NCI-H748 treated with DMSO at 0.1 percent for 48 hours (cell line): Measurements from ENCODE around the gene AQR.
"Not testable (repeated sequence)": the region's sequence is repeated elsewhere in the genome, so short reads cannot be mapped to it uniquely, and the experiment has no call there.

ENCODE experiments used
- DNase-seq: peaks from one replicate; lab custom pipeline; 2025; lab: John Stamatoyannopoulos, UW

AQR gene

DNA sequence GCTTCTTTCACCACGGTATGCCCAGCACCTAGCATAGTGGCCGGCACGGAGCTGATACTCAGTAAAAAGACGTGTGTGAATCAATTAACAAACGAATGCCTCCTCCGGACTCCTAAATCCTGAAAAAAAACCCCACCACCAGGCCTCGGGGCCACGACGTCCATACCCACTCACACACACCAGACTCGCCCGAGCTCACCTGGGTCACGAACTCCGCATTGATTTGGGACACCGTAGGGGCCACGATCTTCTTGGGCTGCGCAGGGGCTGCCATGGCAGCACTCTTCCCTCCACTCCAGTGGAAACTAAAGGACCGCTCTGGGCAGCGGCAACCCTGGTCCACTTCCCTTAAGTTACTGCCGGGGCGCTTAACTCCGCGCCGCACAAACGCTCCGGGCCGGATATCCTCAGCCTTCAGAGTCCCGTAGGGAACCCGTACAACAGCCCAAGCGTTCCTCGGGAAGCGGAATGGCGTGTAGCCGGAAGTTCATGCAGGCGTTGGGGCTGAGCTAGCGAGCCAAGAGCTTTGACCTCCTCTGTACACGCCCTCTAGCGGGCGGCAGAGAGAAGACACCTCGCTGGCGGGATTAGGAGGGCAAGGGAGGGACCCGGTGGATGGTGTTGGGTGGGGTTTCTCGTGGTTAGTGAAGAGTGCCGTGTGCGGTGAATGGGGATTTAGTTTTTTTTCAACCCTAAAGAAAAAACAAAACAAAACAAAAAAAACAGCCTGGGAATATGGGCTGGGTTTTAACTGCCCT is at the start of gene AQR:
TSS of gene AQR (minus strand) at position 403 of the 758 bp plus-strand sequence. CDS start at position 274, 129 bp downstream.
- DNase-seq = peak; percentile 82

DNA sequence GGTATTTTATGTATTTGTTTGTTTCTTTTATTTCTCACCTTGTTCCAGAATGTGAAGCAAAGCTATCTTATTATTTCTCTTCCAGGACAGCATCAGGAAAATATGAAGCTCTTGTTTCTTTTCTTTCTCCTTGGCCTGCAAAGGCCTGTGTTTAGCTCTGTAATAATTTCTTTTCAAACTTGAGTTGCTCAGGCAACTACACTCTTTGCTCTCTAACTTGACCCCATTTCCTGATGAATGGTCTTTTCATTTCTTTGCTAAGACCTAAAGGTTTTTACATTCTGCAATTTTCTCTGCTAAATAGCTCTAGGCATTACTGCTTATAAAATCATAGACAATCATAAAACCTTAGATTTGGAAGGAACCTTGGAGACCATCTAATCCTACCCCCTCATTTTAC is 44.7 kb upstream of the AQR start:
- DNase-seq = no peak

- no peak for DNase-seq
Observed at GRCh38 chr15:35013370-35013769, 43.8 kb upstream of the AQR start.

DNA sequence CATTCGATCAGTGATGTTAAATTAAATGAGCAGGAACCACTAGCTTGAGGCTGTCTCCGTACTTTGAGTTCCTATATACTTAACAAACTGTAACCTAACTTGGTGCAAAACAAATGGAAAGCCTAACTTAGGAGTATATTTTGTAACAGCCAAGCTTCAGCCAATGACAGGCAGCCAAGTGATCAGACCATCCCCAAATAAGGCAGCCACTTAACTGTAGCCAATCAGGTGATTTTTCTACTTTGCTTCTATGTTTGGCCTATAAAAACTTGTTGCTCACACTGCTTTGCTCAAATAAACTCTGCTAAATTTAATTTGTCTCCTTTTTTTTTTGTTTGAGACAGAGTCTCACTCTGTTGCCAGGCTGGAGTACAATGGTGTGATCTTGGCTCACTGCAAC is 37.9 kb upstream of the AQR start:
- DNase-seq = no peak

GRCh38 chr15:35005933-35006332 is 36.4 kb upstream of the AQR start:
- DNase-seq = no peak

GRCh38 chr15:35003928-35004327 is 34.4 kb upstream of the AQR start:
- no peak for DNase-seq

DNA sequence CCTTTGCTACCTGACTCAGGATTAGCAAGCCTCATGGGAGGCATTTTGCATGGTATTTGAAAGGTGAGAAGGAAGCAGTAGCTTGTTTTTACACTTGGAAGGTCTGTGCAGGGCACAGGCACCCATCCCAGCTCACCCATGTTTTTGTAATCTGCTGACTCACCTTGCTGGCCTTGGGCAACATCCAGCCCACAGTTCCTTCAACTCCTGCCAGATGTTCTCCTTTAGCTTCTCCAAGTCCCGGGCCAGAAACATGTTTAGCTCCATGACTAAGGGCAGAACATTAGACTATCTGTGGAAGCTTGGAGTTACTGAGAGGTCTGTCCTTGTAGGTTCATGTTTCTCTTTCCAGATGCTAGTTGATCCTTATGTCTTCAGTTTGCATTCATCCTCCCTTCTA is 31.0 kb upstream of the AQR start:
- DNase-seq = no peak

DNA sequence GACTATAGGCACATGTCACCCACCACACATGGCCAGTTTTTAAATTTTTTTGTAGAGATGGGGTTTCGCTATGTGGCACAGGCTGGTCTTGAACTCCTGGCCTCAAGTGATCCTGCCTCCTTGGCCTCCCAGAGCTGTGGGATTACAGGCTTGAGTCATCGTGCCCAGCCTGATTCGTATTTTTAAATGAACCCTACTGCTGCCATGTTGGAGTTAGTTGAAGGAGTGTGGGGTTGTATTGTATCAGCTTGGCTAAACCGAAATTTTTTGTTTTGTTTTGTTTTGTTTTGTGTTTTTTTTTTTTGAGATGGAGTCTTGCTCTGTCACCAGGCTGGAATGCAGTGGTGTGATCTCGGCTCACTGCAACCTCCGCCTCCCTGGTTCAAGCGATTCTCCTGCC is 30.4 kb upstream of the AQR start:
- DNase-seq = no peak

DNA sequence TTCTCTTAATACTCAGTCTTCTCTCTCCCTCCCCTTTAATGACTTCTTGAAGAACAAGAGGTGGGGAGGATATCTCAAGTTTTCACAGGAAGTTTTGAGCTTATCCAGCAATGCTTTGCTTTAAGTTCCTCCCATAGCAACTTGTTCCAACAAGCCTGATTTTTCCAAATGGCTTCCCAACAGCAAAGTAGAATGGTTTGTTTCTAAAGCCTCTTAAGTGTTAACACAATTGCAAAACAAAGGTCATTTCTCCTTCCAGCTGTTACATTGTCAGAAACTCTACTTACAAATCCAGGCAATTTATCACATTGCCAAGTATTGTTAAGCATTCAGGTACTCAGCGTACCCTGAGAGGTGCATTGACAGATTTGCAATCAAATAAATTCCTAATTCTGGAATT is 25.4 kb upstream of the AQR start:
- DNase-seq = no peak

DNA sequence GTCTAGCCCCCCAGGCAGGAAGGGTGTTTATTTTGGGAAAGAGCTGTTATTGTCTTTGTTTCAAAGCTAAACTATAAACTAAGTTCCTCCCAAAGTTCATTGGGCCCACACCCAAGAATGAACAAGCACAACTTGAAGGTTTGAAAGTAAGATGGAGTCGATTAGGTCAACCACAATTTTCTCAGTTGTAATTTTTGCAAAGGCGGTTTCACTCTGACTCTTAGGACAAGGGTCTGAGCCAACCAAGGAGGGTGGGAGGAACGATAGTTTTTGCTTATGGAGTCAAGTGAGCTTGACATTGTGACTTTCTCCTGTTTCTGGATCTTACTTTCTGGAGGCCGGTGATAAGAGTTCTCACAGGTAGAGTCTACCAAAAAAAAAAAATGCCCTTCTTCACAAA is 24.3 kb upstream of the AQR start:
- DNase-seq = no peak

- no peak for DNase-seq
Observed at GRCh38 chr15:34993412-34993811, 23.9 kb upstream of the AQR start.

GRCh38 chr15:34988027-34988902 is 18.7 kb upstream of the AQR start, which contains the start of gene ZNF770:
TSS of gene ZNF770 (minus strand) at chr15:34988287. CDS start at chr15:34983434, 4,853 bp downstream.
- DNase-seq = peak; percentile 28

- DNase-seq = no peak
Observed at GRCh38 chr15:34987609-34988026, 18.1 kb upstream of the AQR start.

DNA sequence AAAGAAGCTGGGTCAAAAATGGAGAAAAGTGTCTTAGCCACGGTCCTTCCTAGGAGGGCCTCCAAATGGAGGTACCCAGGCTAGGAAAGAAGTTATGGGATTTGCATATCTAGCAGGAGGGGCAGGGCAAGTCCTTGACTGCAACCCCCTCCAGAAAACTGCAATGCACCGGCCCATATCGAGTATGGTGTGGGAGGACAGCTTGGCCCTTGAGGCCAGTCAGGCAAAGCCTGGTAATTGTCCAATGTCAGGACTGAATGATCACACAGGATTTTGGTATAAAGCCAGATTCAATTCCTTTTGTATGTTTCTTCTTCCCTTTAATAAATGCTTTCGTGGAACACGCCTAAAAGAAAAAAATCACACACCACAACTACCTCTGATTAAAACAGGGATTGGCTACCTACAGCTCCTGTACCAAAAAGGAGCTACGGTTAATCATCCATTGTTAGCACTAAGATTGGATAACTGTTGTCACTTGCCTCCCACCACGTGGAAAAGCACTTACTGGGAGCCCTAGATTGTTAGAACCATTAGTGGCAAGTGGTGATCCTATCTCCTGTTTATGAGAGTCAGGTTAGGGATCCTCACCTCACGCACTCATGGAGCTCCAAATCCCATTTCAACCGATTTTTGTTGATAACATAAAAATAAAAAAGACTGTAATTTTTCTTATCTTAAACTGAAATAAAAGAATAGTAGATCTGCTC is 17.4 kb upstream of the AQR start:
- DNase-seq = no peak

DNA sequence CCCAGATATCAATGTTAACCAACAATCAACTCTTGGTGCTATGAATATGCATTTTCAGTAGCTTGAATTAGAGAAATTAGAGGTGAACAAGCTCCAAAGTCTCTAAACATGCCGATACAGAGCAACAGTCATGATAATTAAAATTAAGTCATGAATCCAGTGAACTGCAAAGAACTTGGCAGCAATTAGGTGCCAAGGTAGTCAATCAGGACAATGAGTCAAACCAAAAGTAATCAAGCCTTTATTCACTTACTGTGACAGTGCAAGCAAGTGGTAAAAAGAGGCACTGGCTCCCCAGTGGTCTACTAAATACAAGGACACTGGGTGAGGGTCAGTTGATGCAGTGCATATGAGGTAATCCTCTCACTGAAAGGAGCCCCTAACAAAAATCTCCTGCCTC is 16.8 kb upstream of the AQR start:
- no peak for DNase-seq

DNA sequence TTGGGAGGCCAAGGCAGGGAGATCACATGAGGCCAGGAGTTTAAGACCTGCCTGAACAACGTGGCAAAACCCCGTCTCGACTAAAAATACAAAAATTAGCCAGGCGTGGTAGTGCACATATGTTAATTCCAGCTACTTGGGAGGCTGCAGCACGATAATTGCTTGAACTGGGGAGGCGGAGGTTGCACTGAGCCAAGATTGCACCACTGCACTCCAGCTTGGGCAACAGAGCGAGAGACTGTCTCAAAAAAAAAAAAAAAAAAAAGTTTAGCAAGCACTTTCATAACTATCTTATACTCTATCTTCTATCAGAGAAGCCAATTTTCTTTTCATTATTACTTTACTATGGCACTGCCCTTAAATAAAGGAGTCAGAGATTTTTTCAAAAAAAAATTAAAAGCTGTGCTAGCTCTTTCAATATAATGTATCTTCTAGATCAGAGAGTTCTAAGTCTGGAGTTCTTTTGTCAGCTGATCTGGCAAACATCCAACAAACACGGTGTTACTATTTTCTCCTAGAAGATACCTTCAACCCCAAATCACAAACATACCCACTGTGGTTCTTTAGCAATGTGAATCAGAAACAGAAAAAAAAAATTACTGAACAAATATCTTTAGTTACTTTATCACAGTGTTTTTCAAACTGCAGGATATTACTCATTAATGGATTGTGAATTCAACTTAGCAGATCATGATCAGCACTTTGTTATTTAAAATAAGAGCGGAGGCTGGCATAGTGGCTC is 15.5 kb upstream of the AQR start:
- DNase-seq = no peak

GRCh38 chr15:34976743-34977142 is 7.2 kb upstream of the AQR start:
- no peak for DNase-seq

- DNase-seq = no peak
Observed at GRCh38 chr15:34976073-34976472, 6.5 kb upstream of the AQR start.

GRCh38 chr15:34973512-34973911 is 4.0 kb upstream of the AQR start:
- DNase-seq = no peak

DNA sequence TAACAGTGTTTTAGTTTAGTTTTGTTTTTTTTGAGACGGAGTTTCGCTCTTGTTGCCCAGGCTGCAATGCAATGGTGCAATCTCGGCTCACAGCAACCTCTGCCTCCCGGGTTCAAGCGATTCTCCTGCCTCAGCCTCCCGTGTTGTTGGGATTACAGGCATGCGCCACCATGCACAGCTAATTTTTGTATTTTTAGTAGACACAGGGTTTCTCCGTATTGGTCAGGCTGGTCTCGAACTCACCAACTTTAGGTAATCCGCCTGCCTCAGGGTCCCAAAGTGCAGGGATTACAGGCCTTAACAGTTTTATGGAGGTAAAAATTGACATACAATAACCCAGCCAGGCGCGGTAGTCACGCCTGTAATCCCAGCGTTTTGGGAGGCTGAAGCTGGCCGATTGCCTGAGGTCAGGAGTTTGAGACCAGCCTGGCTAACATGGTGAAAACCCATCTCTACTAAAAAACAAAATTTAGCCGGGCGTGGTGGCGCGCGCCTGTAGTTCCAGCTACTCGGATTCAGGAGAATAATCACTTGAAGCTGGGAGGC is 629 bp upstream of the AQR start:
- not testable (repeated sequence) for DNase-seq

DNA sequence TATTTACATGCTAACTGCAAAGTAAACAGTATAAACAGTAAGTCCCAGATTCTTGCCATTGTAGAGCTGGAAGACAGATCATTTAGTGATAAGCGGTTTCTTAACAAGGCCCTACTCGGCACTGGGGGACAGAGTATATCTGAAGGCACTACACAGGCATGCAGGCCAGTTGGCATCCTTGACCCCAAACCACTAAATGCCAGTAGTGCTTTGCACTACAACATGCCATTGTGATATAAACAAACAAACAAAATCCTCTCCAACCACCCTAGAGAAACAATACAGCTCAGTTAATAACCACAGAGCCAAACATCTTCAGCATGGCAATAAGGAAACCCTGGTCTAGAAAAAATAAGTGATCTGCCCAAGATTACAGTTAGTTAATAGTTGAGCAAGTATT is 5.3 kb downstream of the AQR start:
- no peak for DNase-seq

- no peak for DNase-seq
Observed at GRCh38 chr15:34953851-34954250, 15.7 kb downstream of the AQR start.
